ENCODE results near the gene FLRT2.

FLRT2 gene

DNA sequence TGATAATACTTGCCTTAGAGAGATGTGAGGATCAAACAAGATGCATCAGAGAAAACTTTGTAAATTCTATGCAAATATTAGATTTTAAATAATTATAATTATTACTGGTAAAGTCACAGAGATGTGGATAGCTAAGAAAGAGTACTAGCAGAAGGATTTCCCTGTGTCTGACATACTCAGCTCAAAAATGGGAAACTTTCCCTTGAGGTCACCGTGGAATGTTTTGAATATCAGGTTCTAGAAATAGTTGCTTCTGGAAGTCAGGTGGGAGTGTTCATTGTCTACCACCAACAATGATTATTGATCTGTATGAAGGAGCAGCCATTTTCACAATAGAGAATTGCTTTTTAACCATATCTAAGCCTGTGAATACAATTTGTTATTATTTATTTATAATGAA lies 71.7 kb downstream of the FLRT2 start:
- DNase-seq, result no peak

DNA sequence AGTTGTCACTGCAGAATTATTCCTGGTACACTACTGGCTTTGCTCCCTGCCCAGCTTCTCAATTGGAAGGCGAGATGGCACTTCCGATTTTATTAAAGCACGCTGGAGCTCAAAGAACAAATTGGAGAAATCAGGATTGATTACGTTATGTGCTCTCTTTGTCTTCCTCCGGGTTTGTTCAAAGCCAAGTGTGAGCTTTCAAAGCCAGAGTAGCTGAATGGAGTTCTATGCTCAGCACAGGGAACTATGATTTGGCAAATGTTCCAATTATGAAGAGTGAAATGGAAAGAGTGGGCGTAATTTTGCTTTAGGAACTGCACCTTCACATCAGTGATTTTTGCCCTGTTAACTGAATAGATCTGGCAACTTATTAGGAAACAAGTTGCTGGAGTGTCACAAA lies 72.4 kb downstream of the FLRT2 start:
- no peak for DNase-seq

DNA sequence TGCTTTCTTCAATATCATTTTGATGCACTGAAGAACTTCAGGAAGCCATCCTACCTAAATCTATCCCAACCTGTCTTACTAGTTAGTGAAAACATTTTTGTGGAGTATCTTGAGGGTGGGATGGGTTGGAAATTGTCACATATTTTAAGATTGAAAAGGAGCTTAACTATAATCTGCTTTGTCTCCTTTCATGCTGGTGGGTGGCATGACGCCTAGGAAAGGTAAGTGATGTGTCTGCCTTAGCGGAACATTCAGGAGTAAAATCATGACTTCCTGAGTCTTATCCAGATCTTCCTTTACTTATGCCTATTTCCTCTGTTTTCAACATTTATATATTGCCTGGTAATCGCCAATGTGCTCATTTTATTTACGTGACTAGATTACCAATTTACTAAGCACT lies 74.1 kb downstream of the FLRT2 start:
- DNase-seq, result no peak

DNA sequence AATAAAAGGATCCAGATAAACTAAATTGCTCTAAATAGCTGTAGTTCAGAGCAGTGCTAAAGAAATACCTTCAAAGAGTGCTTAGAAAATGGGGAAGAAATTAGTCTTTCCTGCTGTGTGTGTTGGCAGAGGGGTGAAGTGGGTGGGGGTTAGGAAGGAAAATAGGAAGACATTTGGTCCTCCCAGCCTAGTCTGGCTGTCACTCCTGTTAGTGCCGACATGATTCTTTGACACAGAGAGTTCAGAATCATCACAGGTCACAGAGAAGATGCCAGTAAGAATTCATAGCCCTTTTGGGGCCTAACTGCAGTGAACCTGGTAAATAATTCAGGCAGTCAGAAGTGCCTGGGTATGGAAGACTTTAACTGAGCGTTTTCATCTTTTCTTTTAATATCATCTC lies 74.8 kb downstream of the FLRT2 start:
- DNase-seq, result no peak

DNA sequence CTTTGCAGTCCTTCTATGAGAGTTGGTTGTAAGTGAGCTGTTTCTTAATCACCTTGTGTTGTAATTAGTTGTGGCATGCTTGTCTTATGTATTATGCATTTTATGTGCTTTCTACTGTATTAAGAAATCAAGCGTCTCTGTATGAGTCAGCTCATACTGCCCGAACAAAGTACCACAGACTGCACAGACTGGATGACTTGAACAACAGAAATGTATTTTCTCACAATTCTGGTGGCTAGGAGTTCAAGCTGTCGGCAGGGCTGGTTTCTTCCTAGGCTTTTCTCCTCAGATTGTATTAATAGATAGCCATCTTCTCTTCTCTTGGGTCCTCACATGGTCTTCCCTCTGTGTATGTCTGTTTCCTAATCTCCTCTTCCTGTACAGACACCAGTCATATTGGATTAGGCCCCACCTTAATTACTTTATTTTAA lies 77.7 kb downstream of the FLRT2 start:
- DNase-seq, result no peak

DNA sequence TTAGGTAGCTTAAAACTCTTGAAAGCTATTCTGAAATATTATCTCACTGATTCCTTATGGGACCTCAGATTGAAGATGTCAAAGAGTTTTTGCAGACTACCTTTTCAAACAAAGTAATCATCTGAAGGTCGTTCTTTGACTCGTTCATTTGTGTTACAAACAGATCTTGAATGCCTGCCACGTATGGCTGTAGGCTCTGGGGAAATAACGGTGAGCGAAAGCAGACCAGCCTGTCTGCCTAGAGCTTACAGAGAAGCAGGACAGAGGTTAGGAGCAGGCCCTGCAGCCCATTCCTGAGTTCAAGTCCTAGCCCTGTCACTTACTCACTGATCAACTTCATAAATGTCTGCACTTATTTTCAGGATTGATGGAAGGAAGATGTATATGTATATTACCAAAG lies 83.6 kb downstream of the FLRT2 start:
- DNase-seq, result no peak

DNA sequence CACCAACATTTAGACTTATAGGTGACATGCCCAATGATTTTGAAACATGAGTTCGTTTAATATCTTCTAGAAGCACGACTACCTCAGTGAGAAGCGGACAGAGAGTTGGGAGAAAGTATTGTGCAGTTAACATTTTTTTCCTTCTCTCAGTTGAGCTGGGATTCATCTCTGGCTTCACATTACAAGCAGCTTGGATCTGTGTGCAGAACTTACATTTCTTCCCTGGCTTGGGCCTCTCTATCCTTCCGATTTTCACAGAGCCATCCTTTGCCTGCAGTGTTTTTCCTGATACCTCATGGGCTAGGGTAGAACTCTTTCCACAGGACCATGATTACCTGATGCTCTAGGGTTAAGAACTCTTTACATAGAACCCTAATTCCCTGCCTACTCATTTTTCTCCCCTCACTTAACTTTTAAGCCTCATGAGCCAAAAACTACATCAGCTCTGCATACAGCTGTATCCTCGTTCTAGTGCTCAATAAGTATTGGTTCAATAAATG lies 86.5 kb downstream of the FLRT2 start:
- DNase-seq, result no peak

DNA sequence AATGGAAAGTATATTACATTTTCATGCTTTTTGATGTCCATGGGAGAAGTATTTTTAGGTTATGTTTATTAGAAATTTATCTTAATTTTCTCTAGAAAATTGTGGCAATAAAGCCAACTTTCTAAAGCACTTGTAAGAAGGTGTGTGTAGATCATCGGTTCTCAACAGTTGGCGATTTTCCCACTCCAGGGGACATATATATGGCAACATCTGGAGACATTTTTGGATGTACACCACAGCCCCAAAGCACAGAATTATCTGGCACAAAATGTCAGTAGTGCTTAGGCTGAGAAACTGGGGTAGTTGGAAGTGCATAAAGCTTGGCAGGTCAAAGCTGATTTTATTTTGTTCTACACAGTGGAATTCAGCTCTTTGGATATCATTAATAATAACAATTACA lies 86.9 kb downstream of the FLRT2 start:
- no peak for DNase-seq

DNA sequence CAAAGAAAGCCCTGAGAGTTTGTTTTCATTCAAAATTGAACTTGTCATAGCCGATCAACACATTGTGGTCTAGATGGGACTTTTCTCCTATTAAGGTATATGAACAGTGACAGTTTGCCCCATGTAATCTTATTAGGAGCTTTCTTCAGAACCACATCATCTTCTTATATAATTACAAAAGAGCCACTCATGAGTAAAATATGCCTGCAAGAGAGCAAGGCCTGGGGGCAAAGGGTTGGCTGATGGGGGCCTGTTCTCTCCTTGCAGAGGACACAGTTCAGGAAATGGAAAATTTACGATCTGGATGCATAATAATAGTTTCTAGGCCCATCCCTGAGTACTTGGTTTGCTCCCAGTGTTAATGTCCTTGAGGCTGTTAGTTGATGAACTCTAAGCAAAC lies 87.8 kb downstream of the FLRT2 start:
- no peak for DNase-seq

DNA sequence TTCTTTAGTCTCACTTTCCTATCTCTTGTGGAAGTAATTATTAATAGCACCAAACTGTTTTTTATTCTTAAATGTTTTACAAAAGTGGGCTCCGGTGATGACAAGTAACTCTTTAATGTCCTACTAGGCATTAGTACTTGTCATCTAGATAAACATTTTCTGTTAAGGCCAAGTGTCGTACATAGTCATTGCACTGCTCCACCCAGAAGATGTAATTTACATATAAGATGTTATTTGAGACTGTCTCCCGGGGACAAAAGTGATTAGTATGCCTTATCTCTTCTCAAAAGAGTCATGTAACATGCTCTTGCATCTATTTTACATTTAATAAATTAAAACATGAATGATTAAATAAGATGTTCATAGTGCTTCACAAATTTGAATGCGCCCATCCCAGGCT lies 88.4 kb downstream of the FLRT2 start:
- no peak for DNase-seq

DNA sequence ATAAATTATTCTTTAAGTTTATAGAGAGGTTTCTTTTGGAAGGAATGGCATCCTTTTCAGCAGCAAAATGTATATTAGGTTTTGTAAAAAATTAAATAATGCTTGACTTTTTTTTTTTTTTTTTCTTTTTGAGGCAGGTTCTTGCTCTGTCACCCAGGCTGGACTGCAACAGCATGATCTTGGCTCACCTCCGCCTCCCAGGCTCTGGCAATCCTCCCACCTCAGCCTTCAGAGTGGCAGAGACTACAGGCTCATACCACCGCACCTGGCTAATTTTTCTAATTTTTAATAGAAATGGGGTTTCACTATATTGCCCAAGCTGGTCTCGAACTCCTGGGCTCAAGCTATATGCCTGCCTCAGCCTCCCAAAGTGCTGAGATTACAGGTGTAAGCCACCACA lies 89.0 kb downstream of the FLRT2 start:
- no peak for DNase-seq

DNA sequence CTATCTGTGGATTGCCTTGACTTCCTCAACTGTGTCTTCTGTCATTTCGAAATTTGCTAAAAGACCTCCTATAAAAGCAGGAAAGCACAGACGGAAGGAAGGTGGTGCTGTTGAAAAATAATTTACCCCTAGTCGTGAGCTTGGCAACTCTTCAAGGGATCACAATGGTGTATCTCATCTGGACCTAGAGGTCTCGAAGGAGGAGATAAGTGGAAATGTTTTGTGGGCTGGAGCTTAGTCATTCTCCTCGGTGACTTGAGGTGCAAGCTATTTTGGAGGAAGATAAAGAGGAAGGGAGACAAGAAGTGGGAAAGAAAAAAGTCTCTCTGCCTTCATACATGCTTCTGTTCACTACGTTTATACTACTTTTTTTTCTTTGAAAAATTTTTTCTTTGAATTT lies 89.9 kb downstream of the FLRT2 start:
- DNase-seq, result no peak

DNA sequence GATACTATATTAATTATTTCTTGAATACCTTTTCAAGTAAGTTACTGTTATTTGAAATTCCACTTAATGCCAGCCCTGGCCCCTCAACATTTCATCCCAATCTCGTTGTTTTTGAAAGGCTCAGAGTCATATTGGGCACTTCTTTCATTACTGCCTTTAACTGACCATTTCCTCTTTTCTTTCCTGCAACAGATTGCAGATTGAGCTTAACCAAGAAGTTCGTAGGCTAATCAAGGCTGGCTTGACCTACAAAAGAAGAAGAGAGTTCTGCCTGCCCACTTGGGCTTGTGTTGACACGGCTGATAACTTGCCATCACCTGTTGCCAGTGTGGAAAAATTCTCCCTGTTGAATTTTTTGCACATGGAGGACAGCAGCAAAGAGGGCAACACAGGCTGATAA lies 91.0 kb downstream of the FLRT2 start:
- no peak for DNase-seq

DNA sequence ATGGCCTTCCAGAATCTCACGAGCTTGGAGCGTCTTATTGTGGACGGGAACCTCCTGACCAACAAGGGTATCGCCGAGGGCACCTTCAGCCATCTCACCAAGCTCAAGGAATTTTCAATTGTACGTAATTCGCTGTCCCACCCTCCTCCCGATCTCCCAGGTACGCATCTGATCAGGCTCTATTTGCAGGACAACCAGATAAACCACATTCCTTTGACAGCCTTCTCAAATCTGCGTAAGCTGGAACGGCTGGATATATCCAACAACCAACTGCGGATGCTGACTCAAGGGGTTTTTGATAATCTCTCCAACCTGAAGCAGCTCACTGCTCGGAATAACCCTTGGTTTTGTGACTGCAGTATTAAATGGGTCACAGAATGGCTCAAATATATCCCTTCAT lies 92.2 kb downstream of the FLRT2 start:
- no peak for DNase-seq

DNA sequence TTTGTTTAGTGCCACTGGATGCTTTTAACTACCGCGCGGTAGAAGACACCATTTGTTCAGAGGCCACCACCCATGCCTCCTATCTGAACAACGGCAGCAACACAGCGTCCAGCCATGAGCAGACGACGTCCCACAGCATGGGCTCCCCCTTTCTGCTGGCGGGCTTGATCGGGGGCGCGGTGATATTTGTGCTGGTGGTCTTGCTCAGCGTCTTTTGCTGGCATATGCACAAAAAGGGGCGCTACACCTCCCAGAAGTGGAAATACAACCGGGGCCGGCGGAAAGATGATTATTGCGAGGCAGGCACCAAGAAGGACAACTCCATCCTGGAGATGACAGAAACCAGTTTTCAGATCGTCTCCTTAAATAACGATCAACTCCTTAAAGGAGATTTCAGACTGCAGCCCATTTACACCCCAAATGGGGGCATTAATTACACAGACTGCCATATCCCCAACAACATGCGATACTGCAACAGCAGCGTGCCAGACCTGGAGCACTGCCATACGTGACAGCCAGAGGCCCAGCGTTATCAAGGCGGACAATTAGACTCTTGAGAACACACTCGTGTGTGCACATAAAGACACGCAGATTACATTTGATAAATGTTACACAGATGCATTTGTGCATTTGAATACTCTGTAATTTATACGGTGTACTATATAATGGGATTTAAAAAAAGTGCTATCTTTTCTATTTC lies 93.2 kb downstream of the FLRT2 start:
- DNase-seq, result no peak

DNA sequence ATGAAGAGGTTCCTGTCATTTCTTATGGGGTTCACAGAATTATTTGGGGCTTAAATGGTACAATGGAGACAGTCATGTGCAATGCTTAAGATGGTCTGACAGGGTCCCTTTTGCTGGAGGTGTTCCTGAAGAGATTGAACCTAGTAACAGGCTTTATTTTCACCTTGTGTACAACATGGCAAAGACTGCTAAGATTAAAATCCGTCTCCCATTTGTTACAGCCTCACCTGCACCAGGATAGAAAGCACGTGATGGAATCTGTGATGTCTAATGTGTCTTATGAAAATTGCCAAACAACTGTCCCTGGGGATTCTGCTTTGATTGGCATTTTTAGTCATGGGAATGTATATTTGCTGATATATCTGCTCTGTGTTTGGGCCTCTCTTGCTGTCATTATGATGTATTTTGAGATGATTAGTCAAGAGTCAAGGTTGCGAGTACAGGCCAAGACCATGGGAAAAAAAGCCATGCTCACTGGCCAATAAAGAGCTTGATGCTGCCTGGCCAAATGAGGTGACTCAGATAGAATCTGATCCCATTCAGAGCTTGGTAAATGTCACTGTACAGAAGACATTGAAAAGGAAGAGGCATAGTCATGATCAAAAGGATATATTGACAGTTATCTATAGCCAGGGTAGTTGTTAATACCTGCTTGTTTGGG lies 96.1 kb downstream of the FLRT2 start:
- no peak for DNase-seq

DNA sequence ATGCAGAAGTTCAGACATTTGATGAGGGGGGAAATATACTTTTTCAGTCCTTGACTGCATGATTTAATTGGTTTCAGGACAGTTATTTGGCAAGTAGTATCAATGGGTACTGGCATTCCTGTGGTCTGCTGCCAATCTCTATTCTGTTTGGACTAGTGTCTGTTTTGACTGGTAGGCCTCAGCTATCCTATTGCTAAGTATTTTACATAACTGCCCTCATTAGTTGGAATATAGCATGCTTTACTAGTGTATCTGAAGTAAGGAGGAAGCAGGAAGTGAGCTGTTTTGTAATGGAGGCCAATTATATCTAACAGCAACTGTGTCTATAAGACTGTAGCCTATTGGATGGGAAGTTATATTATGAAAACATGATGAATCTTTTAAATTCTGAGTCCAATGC lies 104.3 kb downstream of the FLRT2 start:
- DNase-seq, result no peak

DNA sequence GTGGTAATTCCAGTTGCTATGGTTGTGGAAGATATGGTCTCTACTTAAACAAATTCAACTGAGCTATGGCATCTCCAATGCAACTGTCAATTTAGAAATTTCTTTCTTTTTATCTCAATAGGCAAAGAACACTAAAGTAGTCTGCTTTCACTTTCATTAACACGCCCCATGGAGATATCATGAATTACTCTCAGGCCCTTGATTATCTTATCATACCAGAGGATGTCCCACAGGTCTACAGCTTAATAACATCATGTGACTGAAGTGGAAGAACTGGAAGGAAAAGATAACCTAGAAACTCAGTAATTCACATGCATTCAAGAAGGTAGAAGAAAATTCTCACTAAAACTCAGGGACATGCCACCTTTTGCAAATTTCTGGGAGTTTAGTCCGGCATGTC lies 114.3 kb downstream of the FLRT2 start:
- no peak for DNase-seq

DNA sequence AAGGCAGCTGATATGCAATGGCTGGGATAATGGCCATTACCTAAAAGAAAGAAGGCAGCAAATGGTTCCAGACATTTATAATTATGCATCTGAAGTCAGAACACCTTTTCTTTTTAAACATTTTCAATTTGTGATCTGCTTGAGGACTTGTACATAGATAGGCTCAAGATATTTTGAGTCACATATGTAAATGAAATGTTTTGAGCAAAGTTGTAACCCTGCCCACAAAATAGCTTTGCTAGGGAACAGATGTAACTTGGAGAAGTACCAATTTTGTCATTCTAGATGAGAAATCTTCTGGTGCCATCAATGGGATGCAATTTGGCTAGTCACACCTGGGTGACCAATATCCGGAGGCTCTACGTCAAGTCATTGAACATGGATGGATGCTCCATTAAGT lies 123.1 kb downstream of the FLRT2 start:
- no peak for DNase-seq

DNA sequence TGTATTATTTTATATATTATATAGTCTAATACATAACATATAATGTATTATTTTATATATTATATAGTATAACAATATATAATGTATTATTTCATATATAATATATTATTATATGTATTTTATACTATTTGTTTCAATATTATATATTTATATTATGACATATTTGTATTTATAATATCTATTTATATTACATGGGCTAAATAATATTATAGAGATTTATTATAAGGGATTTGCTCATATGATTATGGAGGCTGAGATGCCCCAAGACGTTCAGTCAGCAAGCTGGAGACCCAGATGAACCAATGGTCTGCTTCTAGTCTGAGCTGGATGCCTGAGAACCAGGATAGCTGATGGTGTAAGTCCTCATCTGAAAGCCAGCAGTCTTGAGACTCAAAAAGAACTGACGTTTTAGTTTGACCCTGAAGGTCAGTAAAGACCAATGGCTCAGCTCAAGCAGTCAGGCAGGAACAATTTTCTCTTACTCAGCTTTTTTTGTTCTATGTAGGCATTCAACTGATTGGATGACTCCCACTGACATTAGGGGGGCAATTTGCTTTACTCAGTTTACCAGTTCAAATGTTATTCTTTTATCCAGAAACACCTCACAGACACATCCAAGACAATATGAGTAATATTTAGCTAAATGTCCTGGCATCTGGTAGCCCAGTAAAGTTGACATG lies 130.4 kb downstream of the FLRT2 start:
- no peak for DNase-seq

DNA sequence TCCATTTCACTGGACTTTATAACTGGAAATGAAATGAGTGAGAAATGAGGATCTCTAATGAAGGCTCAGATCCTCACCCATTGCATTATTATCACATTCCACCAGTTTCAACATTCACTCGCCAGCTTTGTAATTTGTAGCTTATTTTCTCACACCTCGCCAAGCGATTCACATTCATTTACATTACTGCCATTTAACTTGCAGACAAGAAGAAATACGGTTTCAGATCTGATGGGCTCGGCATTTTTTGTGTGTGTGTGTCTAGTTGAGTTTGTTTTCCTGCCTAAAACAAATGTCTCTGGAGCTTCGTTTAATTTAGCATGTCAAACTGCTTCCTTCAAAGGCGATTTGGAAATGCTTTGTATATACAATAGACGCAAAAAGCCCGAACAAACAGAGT lies 132.2 kb downstream of the FLRT2 start:
- DNase-seq, result no peak

DNA sequence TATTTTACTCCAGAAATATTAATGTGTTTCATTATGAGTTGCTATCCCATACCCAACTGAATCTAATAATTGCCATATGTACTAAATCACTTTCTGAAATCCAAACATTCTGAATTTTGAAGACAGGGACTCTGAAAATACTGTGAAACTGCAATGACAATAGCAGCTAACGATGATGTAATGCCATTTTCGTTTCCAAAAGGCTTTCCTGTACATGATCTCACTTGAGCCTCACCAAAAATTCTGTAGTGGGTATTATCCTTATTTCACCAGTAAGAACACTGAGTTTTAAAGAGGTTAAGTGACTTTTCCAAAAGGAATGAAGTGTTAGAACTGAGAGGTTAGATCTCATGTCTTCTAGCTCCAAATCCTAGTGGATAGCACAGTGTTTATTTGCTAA lies 133.3 kb downstream of the FLRT2 start:
- DNase-seq, result no peak

DNA sequence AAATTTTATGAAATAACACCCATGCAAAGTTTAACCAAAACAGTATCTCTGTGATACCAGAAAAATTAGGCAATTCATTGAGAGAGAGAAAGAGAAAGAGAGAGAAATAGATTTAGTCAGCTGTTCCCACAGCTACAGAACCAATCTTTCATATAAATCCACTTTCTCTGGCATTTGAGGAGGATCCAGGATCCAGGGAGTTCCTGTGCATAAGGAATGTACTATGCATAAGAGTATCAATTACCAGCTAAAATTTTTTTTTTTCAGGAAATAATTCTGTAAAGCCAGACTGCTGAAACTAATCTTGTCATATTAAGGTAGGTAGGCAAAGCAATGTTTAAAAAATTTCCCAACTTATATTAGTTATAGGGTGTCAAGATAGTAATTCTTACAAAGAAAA lies 133.7 kb downstream of the FLRT2 start:
- no peak for DNase-seq

DNA sequence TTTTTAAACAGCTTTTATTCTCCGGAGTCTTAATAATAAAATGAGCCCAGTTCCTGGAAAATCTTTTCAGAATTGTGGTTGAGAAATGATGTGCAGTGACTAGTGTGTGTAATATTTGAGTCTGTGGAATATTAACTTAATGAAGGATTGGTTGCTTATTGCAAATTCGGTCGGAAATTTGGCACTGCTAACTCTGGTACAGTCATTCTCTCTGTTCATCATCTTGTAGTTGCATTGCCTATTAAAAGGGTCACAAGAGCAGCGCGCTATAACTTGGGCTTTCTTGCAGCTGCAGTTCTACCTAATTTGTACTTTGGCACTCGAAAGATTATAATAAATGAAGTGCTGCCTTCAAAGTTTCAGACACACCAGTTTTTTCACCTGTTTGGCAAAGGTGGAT lies 146.0 kb downstream of the FLRT2 start:
- DNase-seq, result no peak
